Muscle layer of duodenum (tissue), 2 donors: ENCODE results near the gene PLET1.

Experiments
- H3K27ac ChIP-seq: one replicate; pipeline ENCODE4 v1.7.0; 2013; ENCODE audit warnings: mild to moderate bottlenecking, low read length
- H3K27me3 ChIP-seq: one replicate; pipeline ENCODE4 v1.7.0; 2013; ENCODE audit warnings: low read depth, mild to moderate bottlenecking, control low read depth, low read length
- H3K36me3 ChIP-seq, 2 donors: one replicate each; pipeline ENCODE4 v1.7.0; 2013; ENCODE audit warnings: low read length in 2 of 2, control low read depth in 1 of 2, mild to moderate bottlenecking in 1 of 2; ENCODE audit not compliant: insufficient read depth in 2 of 2, control insufficient read depth in 1 of 2
- H3K4me1 ChIP-seq, 2 donors: one replicate each; pipeline ENCODE4 v1.7.0; 2013; ENCODE audit warnings: low read length in 2 of 2, mild to moderate bottlenecking in 2 of 2, control low read depth in 1 of 2, moderate library complexity in 1 of 2; ENCODE audit not compliant: insufficient read depth in 2 of 2, control insufficient read depth in 1 of 2
- H3K4me3 ChIP-seq, 2 donors: one replicate each; pipeline ENCODE4 v1.7.0; 2013; ENCODE audit warnings: low read length in 2 of 2, low read depth in 1 of 2, mild to moderate bottlenecking in 1 of 2
- H3K9me3 ChIP-seq, 2 donors: one replicate each; pipeline ENCODE4 v1.7.0; 2013; ENCODE audit warnings: low read length in 2 of 2, control low read depth in 1 of 2, mild to moderate bottlenecking in 1 of 2; ENCODE audit not compliant: control insufficient read depth in 1 of 2
- donor health status: healthy.

The PLET1 gene, protein sequence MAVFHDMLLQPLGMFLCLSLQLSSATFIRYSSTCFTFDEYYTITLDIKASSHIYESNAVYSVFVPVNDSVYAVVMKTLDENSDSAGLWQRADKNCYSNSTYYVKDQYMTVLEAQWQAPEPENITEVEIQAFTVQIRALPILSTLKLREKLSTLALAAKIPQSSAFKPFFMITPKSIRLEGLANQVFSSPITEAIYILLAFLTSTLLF

DNA sequence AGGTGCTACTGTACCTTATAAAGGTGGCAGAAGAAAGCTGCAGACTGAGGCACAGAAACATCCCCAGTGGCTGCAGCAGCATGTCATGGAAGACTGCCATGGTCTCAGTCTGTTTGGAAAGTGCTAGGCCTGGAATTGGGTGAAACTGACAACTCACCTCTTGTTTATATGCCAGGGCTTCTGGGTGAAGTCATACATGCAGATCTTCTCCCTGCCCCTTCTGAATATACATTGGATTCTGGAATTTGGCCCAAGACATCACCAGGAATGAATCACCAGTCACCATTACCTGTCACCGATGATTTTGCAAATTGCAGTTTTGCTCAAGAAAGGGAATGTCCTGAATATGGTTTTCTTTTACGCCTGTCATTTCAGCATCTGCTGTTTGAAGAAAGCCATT lies at the start of gene PLET1:
TSS of gene PLET1 (minus strand) at position 371 of the 400 bp plus-strand sequence. CDS start at position 100, 271 bp downstream.
- no peak within 1 kb of the TSS for H3K27ac ChIP-seq

DNA sequence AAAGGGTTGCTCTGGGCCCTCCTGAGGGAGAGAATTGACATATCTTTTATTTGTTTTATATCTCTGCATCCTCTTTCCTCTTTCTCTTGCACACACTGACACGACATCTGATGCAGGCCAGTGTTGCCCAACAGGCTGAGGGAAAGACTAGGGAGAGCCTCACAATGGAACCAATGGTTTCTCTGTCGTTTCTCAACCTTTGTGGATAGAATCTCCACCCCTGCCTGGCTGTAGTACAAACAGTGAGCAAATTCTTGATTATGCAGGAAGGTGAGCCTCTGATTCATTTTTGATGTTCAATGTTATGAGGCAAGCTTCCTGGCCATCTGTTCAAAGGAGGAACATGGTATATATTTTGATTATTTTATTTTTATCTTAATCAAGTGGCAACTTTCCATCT lies 49.8 kb upstream of the PLET1 start:
- no peak overlapping the region for H3K27ac ChIP-seq

More for the DNA sequence above, at the start of gene PLET1:
- Histone ChIP-seq H3K4me1 (no peaks in the 10 kb centered on the region), H3K4me3 (no peak within 1 kb of the TSS), H3K27me3 (no peaks in the 10 kb centered on the region), H3K36me3 (no peaks in the 10 kb centered on the region), H3K9me3 (no peaks in the 10 kb centered on the region)

DNA sequence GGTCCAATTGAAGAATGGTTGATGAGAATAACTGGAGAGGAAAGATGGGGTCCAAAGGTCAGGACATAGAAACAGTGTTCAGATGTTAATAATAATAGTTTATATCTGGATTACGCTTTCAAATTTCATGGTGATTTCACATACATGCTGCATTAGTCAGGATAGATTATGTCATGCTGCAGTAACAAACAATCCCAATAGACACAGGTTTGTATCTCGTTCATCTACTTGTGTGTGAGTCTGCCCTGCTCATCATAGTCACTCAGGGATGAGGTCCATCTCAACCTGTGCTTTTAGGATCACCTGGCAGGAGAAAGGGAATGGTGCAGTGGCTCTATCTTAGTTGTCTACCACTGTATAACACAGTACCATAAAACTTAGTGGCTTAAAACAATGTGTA lies 48.0 kb upstream of the PLET1 start:
- no peaks in the 10 kb centered on the region for H3K27me3 ChIP-seq
- no peak overlapping the region for H3K4me3 ChIP-seq
- H3K36me3 ChIP-seq = no peaks in the 10 kb centered on the region
- no peaks in the 10 kb centered on the region for H3K9me3 ChIP-seq
- no peak overlapping the region for H3K27ac ChIP-seq
- no peaks in the 10 kb centered on the region for H3K4me1 ChIP-seq

More for the DNA sequence above, 49.8 kb upstream of the PLET1 start:
- no peak overlapping the region for H3K4me3 ChIP-seq
- no peaks in the 10 kb centered on the region for H3K27me3 ChIP-seq
- H3K9me3 ChIP-seq = no peaks in the 10 kb centered on the region
- H3K36me3 ChIP-seq = no peaks in the 10 kb centered on the region
- H3K4me1 ChIP-seq = no peaks in the 10 kb centered on the region

DNA sequence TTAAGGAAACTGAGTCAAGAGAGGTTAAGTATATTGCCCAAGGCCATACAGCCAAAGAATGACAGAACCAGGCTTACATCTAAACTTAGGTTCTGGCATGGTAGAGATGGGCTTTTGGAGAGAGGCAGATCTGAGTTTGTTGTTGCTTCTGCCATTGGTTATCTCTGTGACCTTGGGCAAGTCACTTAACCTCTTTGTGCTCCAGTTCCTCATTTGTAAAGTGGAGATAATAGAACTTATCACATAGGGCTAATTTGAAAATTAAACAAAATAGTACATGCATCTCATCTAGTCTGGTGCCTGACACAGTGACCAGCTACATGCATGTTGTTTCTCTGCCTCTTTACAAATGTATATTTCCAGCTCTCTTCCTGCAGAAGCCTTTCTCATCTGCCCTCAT lies 47.0 kb upstream of the PLET1 start:
- Histone ChIP-seq H3K27me3 (no peaks in the 10 kb centered on the region), H3K4me1 (no peaks in the 10 kb centered on the region), H3K9me3 (no peaks in the 10 kb centered on the region)

DNA sequence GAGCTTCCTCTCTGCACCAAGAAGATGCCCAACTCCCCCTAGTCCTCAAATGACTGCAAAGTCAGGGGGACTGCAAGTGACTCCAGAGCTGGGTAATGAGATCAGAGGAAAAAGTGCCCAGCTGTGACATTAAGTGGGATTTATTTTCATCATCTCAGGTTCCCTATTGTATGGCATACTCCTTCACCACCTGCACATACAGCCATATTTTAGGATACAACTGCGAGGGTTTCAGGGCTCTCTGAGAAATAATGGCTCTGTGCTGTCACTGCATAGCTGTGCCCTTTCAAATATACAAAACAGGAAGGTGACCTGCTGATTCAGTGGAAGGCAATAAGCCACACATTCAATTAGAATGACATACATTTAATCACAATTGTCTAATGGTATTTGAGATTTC lies 45.6 kb upstream of the PLET1 start:
- Histone ChIP-seq H3K4me1 (peaks cover 4 to 5% of the 10 kb centered on the region in 2 donors), H3K27ac (no peak overlapping the region), H3K27me3 (no peaks in the 10 kb centered on the region), H3K4me3 (no peak overlapping the region), H3K9me3 (no peaks in the 10 kb centered on the region), H3K36me3 (no peaks in the 10 kb centered on the region)

More for the DNA sequence above, 47.0 kb upstream of the PLET1 start:
- Histone ChIP-seq H3K27ac (no peak overlapping the region), H3K4me3 (no peak overlapping the region), H3K36me3 (no peaks in the 10 kb centered on the region)

DNA sequence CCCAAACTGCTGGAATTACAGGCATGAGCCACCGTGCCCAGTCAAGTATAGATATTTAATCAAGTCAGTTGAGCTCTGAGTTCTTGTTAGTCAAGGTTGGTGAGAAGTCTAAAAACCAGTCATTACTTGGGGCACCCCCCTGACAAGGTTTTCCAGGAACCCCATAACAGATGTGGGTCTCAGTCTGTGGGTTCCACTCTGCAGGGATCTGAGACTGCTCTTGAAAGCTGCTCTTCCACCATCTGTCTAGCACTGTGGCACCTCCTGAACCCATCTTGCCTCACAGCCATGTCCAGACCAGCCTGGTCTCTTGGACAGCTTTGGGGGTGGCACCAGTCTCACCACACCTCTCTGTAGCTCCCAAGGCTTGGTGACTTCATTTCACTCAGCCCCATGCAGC lies 44.3 kb upstream of the PLET1 start:
- no peaks in the 10 kb centered on the region for H3K27me3 ChIP-seq
- H3K4me1 ChIP-seq = peaks cover 4 to 5% of the 10 kb centered on the region in 2 donors
- H3K27ac ChIP-seq = no peak overlapping the region
- H3K9me3 ChIP-seq = no peaks in the 10 kb centered on the region
- no peak overlapping the region for H3K4me3 ChIP-seq
- no peaks in the 10 kb centered on the region for H3K36me3 ChIP-seq

DNA sequence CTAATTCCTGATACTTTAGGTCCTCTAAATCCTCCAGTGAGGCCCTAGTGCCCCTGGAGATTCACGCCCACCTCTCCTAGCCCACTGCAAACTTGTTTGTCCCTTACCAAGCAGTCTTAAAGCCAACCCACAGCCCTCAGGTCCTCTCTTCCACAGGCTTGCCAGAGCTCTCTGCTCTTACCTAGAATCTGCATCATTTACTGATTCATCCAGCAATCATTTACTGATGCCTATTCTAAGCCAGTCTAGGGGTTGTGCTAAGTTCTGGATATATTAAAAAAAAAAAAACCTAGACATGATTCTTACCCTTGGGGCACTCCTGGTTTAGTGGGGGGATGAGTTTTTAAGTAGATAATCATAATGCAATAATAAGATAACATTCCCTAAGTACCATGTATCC lies 43.0 kb upstream of the PLET1 start:
- Histone ChIP-seq H3K9me3 (no peaks in the 10 kb centered on the region), H3K36me3 (no peaks in the 10 kb centered on the region), H3K4me1 (peaks cover 4 to 5% of the 10 kb centered on the region in 2 donors), H3K27me3 (no peaks in the 10 kb centered on the region), H3K27ac (no peak overlapping the region), H3K4me3 (no peak overlapping the region)

DNA sequence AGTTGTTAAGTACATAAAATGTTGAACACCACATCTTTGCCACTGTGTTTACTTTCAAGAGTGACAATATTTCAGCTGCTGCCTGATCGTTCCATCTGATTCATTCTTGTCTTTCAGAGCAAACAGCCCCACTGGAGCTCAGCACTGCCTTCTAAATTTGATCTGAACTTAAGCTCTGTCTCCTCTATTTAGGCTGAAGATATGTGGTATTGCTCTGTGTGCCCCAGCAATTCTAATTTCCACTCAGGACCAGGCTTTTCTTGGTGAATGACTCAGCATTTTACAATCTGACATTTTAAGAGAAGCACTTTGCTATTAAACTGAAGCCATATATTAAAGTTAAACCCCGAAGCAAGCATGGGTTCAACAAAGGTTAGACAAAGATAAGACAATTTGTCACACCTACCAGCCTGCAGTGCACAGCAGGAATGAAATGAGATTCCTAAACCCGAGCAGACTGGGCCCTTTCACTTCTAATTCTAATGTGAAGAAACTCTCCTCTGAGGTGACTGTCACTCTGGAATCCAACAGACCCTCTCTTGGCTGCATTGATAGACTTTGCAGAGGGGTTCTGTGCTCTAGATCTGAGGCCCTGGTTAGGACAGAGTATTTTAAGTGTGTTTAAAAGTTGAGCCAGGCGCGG lies 41.7 kb upstream of the PLET1 start:
- Histone ChIP-seq H3K4me3 (no peak overlapping the region), H3K27ac (no peak overlapping the region), H3K27me3 (no peaks in the 10 kb centered on the region), H3K4me1 (peaks cover 4 to 5% of the 10 kb centered on the region in 2 donors), H3K9me3 (no peaks in the 10 kb centered on the region), H3K36me3 (no peaks in the 10 kb centered on the region)

DNA sequence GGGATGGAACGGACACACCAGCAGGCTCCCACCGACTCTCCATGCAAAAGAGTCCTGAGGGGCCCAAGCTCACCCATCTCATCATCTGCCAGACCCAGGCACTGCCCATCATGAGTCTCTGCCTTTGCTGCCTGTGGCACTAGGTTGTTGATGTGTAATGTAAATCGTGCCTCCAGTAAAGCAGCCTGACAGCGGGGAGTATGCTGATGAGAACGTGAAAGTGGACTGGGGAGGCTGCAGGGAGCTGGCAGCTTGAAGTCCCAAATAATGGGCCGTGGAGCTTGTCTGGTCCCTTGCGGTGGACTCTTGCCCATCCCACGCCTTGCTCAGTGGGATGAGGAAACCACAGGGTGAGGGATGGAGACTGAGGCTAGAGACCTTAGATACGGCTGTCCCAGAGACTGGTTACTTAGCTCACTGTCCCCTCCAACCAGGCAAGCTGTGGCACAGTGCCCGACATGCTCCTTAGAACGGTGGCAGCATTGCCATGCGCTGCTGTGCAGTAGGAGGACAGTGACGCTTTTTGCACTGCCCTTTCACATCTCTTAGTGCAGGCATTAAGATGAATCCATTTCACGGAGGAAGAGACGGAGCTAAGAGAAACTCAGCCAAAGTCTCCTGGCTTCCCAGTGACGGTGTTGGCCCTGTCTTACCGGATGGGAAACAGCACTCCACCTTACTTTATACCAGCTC lies 39.6 kb upstream of the PLET1 start:
- Histone ChIP-seq H3K27me3 (no peaks in the 10 kb centered on the region), H3K36me3 (no peaks in the 10 kb centered on the region), H3K4me3 (no peak overlapping the region), H3K4me1 (peaks cover 4 to 5% of the 10 kb centered on the region in 2 donors), H3K9me3 (no peaks in the 10 kb centered on the region), H3K27ac (no peak overlapping the region)

DNA sequence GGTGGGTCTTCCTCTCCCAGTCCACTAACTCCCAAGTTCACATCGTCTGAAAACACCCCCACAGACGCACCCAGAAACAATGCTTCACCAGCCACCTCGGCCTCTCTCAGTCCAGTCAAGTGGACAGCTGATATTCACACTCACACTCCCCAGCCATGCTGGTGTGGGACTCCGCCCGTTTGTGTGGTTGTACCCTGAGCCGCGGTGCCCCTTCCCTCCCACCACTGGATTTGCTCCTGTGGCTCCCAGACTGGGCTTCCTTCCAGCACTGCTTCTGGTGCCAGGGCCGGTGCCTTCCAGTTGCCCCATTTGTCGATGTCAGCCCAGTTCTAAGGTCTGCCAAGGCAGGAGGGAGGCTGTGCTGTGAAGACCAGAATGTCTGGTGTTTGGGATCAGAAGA lies 37.9 kb upstream of the PLET1 start:
- Histone ChIP-seq H3K27ac (no peak overlapping the region), H3K27me3 (no peaks in the 10 kb centered on the region)

DNA sequence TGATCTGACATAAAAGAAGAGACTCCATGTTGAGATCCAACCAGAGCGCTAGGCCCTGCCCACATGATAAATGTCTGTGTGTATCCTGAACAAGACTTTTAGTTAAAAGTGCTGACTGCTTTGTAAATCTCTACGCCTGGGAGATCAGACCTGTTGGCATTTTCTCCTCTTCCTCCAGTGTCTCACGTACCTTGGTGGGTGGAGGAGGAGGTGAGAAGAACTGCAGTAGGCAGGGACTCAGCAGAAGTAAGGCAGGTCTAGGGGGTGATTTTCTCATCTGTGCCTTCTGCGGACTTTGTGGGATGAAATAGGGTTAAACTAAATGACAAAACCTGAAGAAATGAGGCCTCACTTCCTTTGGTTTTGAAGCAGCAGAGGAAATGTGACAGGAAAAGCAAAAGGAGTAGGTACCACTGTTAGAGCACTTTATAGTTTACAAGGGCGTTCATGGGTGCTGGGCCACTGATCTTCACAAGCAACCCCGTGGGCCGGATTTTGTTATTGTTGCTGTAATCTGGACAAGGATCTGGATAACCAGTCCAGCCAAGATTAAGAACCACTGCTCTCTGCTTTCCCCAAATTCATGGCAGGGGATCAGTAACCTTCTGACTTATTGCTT lies 36.7 kb upstream of the PLET1 start:
- H3K36me3 ChIP-seq = no peaks in the 10 kb centered on the region
- no peak overlapping the region for H3K27ac ChIP-seq
- H3K9me3 ChIP-seq = no peaks in the 10 kb centered on the region
- H3K4me1 ChIP-seq = peaks cover 4 to 8% of the 10 kb centered on the region in 2 donors
- no peaks in the 10 kb centered on the region for H3K27me3 ChIP-seq
- H3K4me3 ChIP-seq = no peak overlapping the region

More for the DNA sequence above, 37.9 kb upstream of the PLET1 start:
- Histone ChIP-seq H3K4me3 (no peak overlapping the region), H3K36me3 (no peaks in the 10 kb centered on the region), H3K9me3 (no peaks in the 10 kb centered on the region), H3K4me1 (peaks cover 4 to 9% of the 10 kb centered on the region in 2 donors)
